Loucy (cell line): ENCODE measurements around the gene MSMO1.

Source experiments
- CTCF ChIP-seq: fragments of 200-600 bp; sonication (generic); conservative IDR thresholded peaks from 2 replicates; pipeline ENCODE4 v1.5.1; 2014; ENCODE audit warnings: mild to moderate bottlenecking, antibody characterized with exemption, low read length
- EZH2phosphoT487 ChIP-seq: fragments of 200-600 bp; IDR thresholded peaks from 2 replicates; pipeline ENCODE4 v1.6.1; 2018; ENCODE audit warnings: antibody characterized with exemption, mild to moderate bottlenecking, moderate library complexity, borderline replicate concordance

GRCh38 chr4:165332502-165332901, 5.0 kb downstream of the MSMO1 start:
- TF ChIP-seq CTCF (no peak), EZH2phosphoT487 (no peak)
